Measurements from ENCODE around the gene KIAA2012.
A peak's percentile ranks its signal among the peaks of the same experiment; 100 is the strongest.

Gene KIAA2012

DNA sequence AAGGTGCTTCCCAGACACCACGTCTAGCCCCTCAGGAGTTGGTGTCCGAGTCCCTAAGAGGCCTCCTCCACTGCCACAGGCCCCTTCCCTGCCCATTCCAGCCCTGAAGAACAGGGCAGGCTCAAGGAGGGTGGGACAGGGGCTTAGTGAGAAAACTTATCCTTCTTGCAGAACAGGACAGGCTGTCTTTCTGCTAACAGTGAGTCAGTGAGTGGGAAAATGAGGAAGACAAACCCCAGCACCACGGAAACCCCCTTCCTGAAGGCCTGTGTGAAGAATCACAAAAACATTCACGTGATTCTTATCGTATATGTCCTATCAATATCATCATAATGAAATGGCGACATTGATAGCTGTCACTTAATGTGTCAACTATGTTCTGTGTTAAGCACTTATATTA lies 29.6 kb upstream of the KIAA2012 start:
- no peak for DNase-seq

DNA sequence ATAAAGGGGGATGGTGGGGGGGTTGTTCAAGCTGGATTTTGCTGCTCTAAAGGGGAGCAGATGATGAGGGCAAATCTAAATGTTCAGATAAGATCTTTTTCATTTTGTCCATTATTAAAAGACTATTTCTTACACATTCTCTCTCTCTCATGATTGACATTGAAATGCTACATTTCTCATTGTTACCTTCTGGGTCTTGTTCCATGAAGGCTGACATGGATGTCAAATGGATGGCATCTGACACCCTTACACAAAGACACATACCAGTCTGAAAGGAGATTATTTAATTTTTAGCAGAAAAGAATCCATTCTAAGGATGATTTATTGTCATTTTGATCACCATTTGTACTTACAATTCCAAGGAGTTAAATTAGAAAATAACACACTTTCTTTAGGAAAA lies 28.3 kb upstream of the KIAA2012 start:
- no peak for DNase-seq

DNA sequence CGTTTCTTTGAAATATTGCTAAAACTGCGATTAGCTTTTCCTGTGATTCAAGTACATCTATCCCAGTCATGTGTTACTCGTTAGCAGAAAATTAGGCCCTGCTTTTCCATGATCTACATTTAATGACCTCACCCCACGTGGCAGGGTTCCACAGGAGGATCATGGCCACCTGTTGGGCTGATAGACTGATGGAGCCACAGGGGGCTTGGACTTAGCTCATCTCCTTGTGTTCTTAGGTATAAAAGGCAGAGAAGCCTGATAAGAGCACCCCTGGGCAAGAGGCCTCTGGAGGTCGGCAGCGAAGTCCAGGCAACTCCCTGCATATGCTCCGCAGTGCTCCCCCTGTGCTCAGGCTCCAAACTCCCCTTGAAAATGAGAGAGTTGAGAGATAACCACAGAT lies 26.5 kb upstream of the KIAA2012 start:
- DNase-seq, result peak; percentile 52

DNA sequence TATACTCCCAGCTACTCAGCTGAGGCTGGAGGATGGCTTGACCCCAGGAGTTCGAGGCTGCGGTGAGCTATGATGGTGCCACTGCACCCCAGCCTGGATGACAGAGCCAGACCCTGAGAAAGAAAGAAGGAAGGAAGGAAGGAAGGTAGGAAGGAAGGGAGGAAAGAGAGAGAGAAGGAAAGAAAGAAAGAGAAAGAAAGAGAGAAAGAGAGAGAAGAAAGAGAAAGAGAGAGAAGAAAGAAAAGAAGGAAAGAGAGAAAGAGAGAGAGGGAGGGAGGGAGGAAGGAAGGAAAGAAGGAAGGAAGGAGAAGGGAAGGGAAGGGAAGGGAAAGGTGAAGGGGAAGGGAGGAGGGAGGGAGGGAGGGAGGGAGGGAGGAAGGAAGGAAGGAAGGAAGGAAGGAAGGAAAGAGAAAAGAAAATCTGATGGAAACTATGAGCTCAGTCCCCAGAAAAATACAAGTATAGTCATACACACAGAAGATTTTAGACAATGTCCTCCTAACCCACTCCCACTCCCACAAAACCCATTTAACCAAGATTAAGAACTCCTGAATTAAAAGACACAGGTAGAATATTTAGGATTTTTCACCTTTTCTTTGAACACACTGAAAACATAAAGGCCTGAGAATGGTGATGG lies 23.8 kb upstream of the KIAA2012 start:
- no peak for DNase-seq

DNA sequence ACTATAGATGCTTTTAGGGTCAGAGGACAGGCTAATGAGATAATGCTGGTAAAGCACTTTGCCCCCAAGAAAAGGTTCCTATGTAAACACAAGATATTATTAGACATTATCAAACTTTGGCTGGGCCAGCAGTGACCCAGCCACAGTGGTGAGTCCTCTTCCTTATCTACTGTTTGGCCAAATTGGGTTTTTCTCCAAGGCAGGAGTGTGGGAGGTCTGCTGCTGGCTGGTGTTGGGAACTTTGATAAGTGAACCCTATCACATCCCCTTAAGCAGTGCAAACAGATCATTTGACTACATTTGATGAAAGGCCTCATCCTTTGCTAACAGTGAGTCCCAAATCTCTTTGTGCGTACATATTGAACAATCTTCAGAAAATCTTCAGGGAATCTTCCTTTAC lies 23.2 kb upstream of the KIAA2012 start:
- no peak for DNase-seq

DNA sequence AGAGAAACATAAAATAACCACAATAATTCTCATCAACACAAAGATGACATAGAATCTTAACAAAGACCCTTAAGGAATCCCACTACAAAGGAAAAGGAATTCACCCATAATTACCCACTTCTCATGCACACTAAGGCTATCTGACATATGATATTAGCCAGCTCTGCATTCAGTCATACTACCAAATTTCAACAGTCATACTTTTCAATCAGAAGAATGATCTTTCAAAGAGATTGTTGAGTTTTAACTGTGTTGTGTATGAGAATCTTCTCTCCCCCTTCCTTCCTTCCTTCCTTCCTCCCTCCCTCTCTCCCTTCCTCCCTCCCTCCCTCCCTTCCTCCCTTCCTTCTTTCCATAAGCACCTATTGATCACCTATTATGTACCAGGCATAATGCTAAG lies 22.4 kb upstream of the KIAA2012 start:
- DNase-seq, result no peak

DNA sequence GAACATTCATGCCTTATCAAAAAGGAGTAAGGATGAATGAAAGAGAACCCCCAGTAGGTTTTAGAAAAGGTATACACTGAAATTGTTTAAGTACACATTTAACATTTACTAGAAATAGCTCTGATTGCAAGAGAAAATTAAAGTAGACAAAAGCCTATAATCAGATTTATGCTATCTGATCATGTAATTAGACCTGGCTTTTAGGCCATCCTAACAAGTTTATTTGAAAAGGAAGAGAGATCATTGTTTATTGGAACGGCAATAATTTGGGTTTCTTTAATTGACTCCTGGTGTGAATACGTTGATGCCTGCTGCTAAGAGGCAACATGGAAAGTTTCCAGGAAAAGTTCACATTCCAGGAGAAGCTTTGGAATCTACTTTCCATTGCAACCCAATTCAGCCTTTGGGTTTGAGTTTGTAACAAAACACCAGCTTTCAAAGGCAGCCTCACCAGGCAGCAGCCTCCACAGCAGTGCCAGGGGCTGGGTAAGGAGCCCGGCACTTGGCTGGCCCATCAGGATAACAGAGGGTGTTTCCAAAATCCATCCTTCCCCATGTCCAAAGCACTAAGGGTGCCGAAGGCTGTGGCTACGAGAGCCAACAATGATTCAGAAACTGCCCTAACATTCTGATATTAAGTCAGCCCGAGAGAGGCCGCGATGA lies 21.4 kb upstream of the KIAA2012 start:
- DNase-seq, result peak; percentile 79

DNA sequence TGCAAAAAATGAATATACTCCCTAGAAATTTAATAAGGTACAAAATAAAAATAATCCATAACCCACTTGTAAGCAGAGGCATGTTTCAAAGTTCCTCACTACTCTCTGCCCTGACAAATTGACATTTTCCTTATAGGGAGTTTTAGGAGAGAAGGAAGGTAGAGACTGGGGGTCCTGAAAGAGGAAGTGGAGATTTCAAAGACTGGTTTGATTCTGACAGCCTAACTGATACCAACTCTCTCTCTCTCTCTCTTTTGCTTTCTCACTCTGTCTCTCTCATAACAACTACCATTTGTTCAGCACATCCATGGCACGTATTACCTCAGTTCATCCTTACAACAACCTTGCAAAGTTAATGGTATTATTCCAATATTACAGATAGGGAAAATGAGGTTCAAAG lies 20.8 kb upstream of the KIAA2012 start:
- DNase-seq, result no peak

DNA sequence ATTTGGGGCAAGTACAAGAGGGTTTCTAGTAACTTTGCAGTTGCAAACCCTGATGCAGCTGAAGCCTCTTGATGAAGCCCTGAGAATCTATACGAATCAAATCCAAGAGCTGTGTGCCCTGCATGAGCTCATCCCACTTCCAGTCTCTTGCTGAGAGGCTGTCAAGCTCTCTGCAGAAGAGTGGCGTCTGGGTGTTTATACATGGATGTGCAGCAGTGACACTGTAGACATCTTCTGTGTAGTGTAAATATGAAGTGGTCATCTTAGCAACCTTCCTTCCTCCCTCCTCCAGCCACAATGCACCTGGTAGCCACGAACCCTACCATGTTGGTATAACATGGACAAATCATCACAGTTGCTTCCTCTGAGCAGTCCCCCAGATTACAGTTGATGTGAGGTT lies 18.4 kb upstream of the KIAA2012 start:
- no peak for DNase-seq

DNA sequence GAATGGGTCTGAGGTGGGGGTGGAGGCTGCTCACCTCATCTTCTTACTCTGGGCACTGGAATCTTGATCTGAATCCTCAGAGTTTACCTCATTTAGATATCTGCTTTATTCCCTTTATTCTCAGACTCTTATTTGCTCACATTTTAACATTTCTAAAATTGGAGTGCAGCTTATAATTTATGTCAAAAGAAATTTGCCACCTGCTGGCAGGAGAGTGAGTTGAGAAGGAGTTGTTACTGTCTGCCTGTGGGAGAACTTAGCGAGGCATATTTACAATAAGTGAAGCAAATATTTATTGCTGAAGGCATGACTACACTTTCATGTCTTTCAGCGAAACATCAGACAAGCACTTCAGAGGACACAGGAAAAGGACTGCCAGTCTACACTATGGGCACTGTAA lies 16.4 kb upstream of the KIAA2012 start:
- no peak for DNase-seq

DNA sequence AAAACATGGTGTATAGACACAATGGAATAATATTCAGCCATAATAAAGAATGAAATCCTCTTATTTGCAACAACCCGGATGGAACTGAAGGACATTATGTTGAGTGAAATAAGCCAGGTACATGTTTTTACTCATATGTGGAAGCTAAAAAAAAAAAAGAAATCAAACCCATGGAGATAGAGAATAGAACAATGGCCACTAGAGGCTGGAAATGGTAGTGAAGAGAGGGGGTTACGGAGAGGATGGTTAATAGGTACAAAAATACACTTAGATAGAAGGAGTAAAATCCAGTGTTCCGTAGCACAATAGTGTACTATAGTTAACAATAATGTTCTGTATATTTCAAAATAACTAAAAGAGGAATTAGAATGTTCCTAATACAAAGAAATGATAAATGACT lies 12.8 kb upstream of the KIAA2012 start:
- DNase-seq, result no peak

DNA sequence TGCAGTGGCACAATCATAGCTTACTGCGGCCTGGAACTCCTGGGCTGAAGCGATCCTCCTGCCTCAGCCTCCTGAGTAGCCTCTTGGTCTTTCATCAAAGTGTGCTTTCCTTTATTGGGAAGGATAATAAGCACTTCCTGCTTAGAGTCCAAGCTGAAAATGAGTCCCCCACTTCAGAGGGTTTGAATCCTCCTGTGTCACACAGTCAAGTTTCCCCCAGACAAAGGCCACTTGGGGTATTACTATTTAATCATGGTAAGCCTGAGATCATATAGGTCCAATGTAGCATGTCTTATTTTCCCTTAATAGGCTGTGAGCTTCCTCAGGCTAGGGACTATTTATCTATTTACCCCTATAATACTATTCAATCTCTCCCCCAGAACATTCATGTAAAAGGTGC lies 11.4 kb upstream of the KIAA2012 start:
- DNase-seq, result no peak

DNA sequence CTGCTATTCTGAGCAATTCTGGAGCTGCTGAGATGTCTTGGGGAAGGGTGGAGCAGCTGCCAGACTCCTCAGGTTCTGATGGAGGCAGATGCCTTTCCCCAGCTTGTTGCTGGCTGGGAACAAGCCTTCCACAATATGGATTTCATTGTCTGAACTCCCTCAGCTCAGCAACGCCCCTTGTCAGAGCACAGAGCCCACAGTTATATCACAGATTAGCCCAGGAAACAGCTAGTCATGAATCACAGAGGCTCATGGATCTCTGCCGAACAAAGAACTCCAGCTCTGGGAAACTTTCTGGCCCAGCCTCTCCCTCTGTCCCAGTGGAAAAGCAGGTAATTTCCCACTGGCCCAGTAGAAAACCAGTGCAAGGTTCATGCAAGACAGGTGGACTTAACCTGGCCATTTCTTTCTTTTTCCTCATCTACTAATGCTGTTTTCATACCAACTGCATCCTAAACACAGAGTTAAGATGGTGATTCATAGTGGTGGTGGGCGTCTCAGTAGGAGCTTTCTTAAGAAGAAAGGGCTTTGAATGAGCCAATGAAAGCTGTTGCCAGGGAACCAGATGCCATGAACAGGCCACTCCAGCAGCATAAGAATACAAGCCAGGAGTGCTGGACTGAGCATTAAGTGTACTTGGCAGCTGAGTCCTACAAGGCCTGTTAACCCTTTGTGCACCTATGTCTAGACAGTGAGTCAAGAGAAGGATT lies 8.7 kb upstream of the KIAA2012 start:
- peak; percentile 91 for DNase-seq

DNA sequence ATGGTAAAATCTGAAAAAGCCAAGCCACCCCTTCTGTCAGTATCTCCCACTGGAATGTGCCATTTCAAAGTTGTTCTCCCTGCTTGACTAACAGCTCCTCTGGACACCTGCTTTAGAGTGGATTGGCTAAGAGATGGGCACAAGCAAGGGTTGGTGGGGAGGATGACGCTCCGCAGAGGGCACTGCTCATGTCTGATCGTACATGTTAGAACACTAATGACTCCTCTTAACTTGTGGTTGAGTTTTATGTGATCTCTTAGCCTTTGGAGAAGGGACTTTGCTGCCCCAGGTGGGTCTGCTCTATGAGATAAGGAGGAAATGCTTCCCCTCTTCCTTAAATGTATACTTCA lies 8.2 kb upstream of the KIAA2012 start:
- no peak for DNase-seq

DNA sequence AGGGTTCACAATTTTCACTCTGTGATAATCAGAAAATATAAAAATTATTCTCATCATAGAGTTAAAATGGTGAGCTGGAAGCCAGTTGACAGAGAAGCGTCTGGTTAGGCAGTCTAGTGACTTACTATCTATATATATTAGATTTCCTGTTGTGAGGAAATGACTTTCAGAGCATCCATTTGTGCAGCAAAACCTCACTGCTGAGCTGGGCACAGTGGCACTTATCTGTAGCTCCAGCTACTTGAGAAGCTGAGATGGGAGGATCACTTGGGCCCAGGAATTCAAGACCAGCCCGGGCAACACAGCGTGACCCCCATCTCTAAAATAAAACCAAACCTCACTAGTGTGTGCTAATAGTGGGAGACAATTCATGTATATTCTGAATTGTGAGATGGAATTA lies 7.2 kb upstream of the KIAA2012 start:
- DNase-seq, result no peak

DNA sequence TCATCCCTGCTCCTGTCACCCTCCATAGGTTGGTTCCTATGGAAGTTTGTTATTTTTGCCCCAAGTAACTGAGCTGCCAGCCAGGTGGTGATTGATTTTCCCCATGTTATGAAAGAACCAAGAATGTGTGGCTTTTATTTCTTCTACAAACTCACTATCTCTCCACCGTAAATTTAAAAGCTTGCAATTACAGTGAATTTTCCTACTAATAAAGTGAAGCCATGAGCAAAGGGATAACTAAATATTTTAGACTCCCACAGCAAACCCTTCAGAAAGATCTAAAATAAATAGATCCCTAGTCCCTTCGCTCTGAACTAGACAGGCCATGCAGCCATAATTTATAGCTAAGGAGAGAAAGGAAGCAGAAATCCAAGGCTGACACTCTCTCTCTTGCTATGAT lies 6.2 kb upstream of the KIAA2012 start:
- DNase-seq, result no peak

DNA sequence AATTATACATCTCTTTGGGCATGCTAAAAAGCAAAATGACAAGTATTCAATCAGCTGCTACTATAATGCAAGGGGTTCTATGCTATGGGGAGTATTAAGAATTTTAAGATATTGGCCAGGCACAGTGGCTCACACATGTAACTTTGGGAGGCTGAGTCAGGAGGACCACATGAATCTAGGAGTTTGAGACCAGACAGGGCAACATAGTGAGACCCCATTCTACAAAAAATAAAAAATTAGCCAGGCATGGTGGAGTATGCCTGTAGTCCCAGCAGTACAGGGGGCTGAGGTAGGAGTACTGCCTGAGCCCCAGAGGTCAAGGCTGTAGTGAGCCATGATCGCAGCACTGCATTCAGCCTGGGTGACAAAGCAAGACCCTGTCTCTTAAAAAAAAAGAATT lies 5.5 kb upstream of the KIAA2012 start:
- DNase-seq, result no peak

DNA sequence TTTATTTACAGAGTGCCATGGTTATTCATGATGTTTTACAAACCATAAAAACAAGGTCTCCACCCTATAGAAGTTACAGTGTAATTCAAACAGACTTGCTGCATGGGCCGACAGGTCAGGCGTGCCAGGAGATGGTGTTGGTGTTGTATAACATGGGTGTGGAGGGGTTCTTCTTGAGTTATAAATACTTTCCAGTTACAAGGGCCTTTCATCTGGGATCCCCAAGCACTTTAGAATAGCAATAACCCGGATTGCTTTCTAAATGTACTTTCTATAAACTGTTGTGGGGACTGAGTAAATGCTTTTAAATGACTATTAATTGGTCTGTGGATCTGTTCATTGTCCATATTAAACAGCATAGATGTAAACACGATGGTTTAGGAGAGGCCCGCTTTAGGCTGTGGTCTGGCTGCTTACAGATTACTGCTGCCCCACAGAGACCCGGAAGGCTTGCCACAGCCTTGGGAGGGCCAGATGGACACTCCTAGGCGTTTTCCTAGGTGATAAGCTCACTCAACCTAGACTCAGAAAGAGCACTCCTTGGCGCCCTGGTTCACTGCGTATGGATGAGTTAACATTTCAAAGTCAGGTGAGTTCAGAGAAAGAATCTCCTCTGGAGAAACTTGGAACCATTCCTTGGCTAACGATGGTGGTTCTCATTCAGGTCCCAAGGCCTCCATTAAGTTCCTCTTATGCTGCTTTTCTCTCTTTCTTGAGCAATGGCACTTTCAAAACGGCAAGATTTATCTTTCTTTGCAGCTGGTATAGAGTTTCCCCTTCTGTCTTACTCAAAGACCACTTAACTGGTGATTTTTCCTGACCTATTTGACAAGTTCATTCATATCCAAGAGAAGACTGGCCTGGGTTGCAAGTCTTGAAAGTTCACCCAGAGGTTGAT lies 3.6 kb upstream of the KIAA2012 start:
- DNase-seq, result no peak

DNA sequence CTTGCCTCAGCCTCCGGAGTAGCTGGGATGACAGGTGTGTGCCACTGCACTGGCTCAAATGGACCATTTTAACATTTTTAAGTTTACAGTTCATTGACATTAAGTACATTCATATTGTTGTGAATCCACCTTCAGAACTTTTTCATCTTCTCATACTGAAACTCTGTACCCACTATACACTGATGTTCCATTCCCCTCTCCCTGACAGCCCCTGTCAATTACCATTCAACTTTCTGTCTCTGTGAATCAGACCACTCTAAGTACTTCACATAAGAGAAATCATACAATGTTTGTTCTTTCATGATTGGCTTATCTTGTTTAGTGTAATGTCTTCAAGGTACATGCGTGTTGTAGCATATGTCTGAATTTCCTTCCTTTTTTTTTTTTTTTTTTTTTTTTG lies 1.9 kb upstream of the KIAA2012 start:
- DNase-seq, result no peak

DNA sequence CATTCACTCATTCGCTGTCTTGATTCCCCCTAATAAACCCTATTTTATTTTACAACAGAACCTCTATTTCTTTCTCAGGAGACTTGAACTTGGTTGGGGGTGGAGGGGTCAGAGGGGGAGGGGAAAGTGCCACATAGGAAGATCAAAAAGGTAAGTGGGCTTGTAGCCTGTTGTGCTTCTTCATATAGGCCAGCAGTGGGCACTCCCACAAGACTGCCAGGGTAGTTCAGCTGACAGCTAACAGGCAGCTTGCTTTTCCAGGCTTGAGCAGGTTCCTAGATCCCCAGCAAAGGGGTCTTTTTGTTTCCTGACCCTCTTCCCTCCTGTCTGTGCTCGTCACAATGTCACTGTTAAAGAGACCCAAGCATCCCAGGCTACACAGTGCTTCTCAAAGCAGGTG lies 829 bp upstream of the KIAA2012 start:
- DNase-seq, result no peak

DNA sequence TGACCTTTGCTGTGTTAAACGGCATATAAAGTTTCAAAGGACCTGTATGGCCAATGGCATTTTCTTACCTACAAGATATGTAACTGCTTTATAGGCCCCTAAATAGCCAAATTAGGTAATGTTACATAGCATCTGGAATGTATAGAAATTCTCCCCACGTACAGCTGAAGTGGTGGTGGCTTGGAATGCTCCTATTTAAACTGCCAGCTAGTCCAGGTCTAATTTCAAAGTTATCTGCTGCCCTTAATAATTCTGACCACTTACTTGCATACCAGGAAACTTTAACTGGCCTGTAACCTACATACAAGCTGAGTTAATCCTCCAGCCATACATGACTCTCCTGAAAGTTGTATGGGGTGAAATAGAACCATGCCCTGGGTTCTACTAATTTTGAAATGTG lies 1.3 kb downstream of the KIAA2012 start:
- peak; percentile 67 for DNase-seq

DNA sequence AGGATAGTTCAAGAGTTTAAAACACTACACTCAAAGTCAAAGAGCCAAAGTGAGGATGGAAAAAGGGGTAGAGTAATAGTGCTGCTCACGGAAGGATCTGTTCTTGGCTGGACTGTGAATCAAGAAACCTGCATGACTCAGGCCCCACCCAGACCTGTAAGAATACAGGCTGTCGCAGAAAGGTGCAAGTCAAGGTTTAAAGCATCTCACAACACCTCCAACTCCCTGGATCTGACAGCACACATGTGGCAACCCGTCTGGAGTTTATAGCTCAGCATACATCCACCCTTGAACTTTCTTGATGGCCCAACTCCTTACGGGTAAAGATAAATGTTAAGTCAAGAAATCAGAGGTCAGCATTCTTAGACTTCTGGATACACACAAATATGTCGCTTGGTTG lies 6.3 kb downstream of the KIAA2012 start:
- DNase-seq, result no peak

DNA sequence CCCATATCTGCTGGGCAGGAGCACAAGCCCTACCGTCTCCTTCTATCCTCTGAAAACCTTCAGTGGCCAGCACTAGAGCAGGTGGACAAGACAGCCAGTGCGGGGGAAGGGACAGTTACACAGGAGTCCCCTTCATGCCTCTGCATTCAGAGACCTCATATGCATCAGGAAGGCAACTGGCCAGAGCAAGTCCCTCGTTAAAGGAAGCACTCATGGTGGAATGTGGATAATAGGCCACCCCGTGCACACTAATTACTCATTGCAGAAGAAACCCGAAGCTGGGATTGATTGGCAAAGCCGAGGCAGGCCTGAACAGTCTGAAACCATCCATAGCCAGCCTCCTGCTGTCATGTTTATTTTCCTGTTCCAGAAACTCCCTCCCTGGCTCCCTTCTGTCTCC lies 11.2 kb downstream of the KIAA2012 start:
- DNase-seq, result peak; percentile 43

DNA sequence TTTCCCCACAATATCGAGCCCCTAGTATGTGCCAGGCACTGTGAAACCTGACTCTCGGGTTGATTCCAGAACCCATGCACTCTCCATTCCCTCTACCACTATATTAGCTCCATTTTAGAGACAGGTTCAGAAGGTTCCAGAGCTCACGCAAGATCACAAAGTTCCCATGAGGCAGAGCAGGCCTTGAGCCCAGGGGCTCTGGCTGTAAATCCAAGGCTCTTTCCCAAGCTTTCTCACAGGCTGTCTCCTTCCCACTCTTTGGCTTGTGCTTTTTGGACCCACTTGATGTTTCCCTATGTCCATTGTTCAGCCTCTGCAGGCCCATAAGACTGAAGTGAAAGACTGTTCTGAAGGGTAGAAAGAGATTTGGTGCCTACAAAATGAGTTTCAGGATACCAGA lies 15.7 kb downstream of the KIAA2012 start:
- no peak for DNase-seq
